Panc1 (cell line): ENCODE measurements around the gene PET117. TPM values are rescaled to one million over a fixed set of nuclear protein-coding genes. Genes with fewer than 3 reads are reported as not detected.

ENCODE experiments used
- ATAC-seq: fragments of 200-7000 bp; cut with Tn5 transposase; 2 replicates; pipeline ENCODE4 v1.9.1; 2020; ENCODE audit warnings: mild to moderate bottlenecking, moderate library complexity
- BruUV-seq: library from RNA; stranded (reverse); fragments of 400-500 nt; replicated peaks from 2 replicates; lab custom pipeline; 2021; lab: Mats Ljungman, UMichigan
- CTCF ChIA-PET: fragments of 300-600 bp; sonication (Branson Sonifier 250); formaldehyde crosslinking; loops from one replicate; lab custom pipeline; 2022; ENCODE audit warnings: antibody characterized with exemption; lab: Charles Lee
- POLR2A ChIA-PET: fragments of 300-600 bp; sonication (Branson Sonifier 250); formaldehyde crosslinking; loops from one replicate; lab custom pipeline; 2022; ENCODE audit warnings: antibody characterized with exemption; lab: Charles Lee
- DNase-seq: peaks from one replicate; pipeline ENCODE4 v3.0.0-alpha.2; 2010; ENCODE audit warnings: low read depth, low spot score
- H3K27ac ChIP-seq: 2 replicates; pipeline ENCODE4 v1.5.1; 2011; ENCODE audit warnings: mild to moderate bottlenecking, low read length, inconsistent platforms
- H3K27me3 ChIP-seq: fragments of 200-500 bp; sonication (Bioruptor generic); 2 replicates; pipeline ENCODE4 v1.6.0; 2014; ENCODE audit warnings: low read length, inconsistent platforms; ENCODE audit not compliant: control insufficient read depth, insufficient read depth
- H3K36me3 ChIP-seq: fragments of 200-500 bp; sonication (Bioruptor generic); 2 replicates; pipeline ENCODE4 v1.5.1; 2014; ENCODE audit warnings: inconsistent platforms, mild to moderate bottlenecking, low read length, moderate library complexity; ENCODE audit not compliant: control insufficient read depth, insufficient read depth
- H3K4me1 ChIP-seq: 2 replicates; pipeline ENCODE4 v1.5.1; 2011; ENCODE audit warnings: inconsistent platforms, mild to moderate bottlenecking, low read length, moderate library complexity; ENCODE audit not compliant: control insufficient read depth, insufficient read depth
- H3K4me3 ChIP-seq, 2 experiments: 2 replicates each; pipeline ENCODE4 v1.5.1; 2011 to 2012; ENCODE audit warnings: low read depth in 2 of 2, low read length in 2 of 2, mild to moderate bottlenecking in 2 of 2, inconsistent platforms in 1 of 2, moderate library complexity in 1 of 2
- H3K9me3 ChIP-seq: fragments of 200-500 bp; sonication (Bioruptor generic); 2 replicates; pipeline ENCODE4 v1.5.1; 2014; ENCODE audit warnings: low read depth, mild to moderate bottlenecking, inconsistent platforms, low read length, moderate library complexity; ENCODE audit not compliant: control insufficient read depth, insufficient read depth
- CTCF ChIP-seq: fragments of 450-650 bp; IDR thresholded peaks from 2 replicates; pipeline ENCODE4 v1.5.1; 2017; ENCODE audit warnings: mild to moderate bottlenecking
- POLR2AphosphoS5 ChIP-seq: IDR thresholded peaks from 2 replicates; pipeline ENCODE4 v1.6.1; 2012; ENCODE audit warnings: mild to moderate bottlenecking, low read depth, low read length, moderate library complexity
- SIN3A ChIP-seq: IDR thresholded peaks from 2 replicates; pipeline ENCODE4 v1.6.1; 2012; ENCODE audit warnings: low read depth, mild to moderate bottlenecking, low read length, moderate library complexity, borderline replicate concordance; ENCODE audit not compliant: insufficient read depth
- TCF7L2 ChIP-seq: IDR thresholded peaks from 2 replicates; pipeline ENCODE4 v1.6.1; 2011; ENCODE audit warnings: mild to moderate bottlenecking, low read depth, low read length, inconsistent platforms
- in situ Hi-C: cut with HindIII; loops from 2 replicates; pipeline ENCODE4 v1.10.0; 2016; ENCODE audit warnings: low sequenced_read_pairs, low pct_unique_long_range_greater_than_20kb
- intact Hi-C: fragments of 100-400 bp; cut with micrococcal nuclease; formaldehyde crosslinking; loops from one replicate; pipeline ENCODE4 v1.10.0; 2022; ENCODE audit not compliant: unreplicated experiment
- total RNA-seq: library from RNA; stranded (reverse); gene quantifications from one replicate; pipeline ENCODE4 v1.2.1, GENCODE V29; 2021; ENCODE audit not compliant: unreplicated experiment
- TF ChIP-seq, protein P1 (sequence below), 2 experiments: IDR thresholded peaks; 2 replicates each; pipeline ENCODE4 v1.6.1; 2011 to 2012; ENCODE audit warnings: low read depth in 2 of 2, control low read depth in 1 of 2, low read length in 1 of 2, mild to moderate bottlenecking in 1 of 2, moderate library complexity in 1 of 2; ENCODE audit not compliant: insufficient read depth in 1 of 2

The PET117 gene
- total RNA-seq, 1 experiment from 2014 or later, result 14.6 TPM

- DNase-seq (no peak), ATAC-seq (no peak)
- no peaks in the 10 kb centered on the region for H3K9me3 ChIP-seq
- H3K27me3 ChIP-seq, result no peaks in the 10 kb centered on the region
- H3K4me1 ChIP-seq, result no peaks in the 10 kb centered on the region
- POLR2A ChIA-PET, result no interaction called here
- H3K36me3 ChIP-seq, result no peaks in the 10 kb centered on the region
- no peak overlapping the region for H3K4me3 ChIP-seq
- in situ Hi-C loops, result no loop called here
- no peak overlapping the region for H3K27ac ChIP-seq
- CTCF ChIA-PET, result no interaction called here
- intact Hi-C loops, result no loop called here
- TF ChIP-seq POLR2AphosphoS5 (no peak), TCF7L2 (no peak), CTCF (no peak)
- no TSS peak for BruUV-seq
These were observed 52.9 kb downstream of the PET117 start for GRCh38 chr20:18190338-18191233.

DNA sequence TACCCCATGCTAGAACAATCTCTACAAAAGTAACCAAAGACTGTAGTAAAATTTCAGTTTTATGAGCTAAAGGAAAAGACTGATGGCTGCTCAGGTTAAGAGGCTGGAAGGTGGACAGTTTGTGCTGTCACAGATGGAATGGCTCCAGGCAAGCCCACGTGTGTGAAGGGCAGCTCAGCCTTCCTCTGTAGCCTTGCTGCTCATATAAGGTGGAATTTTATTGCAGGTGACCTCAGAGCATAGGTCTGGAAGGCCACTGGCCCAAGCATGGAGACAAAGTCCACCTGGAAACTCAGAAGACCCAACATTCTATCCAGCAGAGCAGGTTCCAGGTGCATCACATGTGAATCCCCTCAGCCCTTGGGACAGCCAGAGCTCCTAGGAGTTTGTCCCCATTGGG lies 53.6 kb downstream of the PET117 start:
- no peaks in the 10 kb centered on the region for H3K9me3 ChIP-seq
- ATAC-seq, result no peak
- CTCF ChIA-PET, result no interaction called here
- H3K36me3 ChIP-seq, result no peaks in the 10 kb centered on the region
- POLR2A ChIA-PET, result no interaction called here
- no peaks in the 10 kb centered on the region for H3K27me3 ChIP-seq
- no peak overlapping the region for H3K27ac ChIP-seq
- in situ Hi-C loops, result no loop called here
- intact Hi-C loops, result no loop called here
- BruUV-seq, result no TSS peak
- TF ChIP-seq, protein P1, sequence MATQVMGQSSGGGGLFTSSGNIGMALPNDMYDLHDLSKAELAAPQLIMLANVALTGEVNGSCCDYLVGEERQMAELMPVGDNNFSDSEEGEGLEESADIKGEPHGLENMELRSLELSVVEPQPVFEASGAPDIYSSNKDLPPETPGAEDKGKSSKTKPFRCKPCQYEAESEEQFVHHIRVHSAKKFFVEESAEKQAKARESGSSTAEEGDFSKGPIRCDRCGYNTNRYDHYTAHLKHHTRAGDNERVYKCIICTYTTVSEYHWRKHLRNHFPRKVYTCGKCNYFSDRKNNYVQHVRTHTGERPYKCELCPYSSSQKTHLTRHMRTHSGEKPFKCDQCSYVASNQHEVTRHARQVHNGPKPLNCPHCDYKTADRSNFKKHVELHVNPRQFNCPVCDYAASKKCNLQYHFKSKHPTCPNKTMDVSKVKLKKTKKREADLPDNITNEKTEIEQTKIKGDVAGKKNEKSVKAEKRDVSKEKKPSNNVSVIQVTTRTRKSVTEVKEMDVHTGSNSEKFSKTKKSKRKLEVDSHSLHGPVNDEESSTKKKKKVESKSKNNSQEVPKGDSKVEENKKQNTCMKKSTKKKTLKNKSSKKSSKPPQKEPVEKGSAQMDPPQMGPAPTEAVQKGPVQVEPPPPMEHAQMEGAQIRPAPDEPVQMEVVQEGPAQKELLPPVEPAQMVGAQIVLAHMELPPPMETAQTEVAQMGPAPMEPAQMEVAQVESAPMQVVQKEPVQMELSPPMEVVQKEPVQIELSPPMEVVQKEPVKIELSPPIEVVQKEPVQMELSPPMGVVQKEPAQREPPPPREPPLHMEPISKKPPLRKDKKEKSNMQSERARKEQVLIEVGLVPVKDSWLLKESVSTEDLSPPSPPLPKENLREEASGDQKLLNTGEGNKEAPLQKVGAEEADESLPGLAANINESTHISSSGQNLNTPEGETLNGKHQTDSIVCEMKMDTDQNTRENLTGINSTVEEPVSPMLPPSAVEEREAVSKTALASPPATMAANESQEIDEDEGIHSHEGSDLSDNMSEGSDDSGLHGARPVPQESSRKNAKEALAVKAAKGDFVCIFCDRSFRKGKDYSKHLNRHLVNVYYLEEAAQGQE (IDR thresholded peaks at IDR 0.05; ENCODE audit: insufficient read depth in 1 of 2, low read depth in 2 of 2, low read length in 1 of 2), result no peak
- TF ChIP-seq POLR2AphosphoS5, result no peak
- TF ChIP-seq SIN3A, result no peak
- TF ChIP-seq TCF7L2, result no peak
- no peak for TF ChIP-seq CTCF
- no peak overlapping the region for H3K4me3 ChIP-seq
- H3K4me1 ChIP-seq, result no peaks in the 10 kb centered on the region
- no peak for DNase-seq

Other genes starting within 250 kb of the PET117 start
- 90.8 TPM for gene SNX5, start 169.1 kb upstream of the PET117 start, total RNA-seq
- gene MGME1, start 168.8 kb upstream of the PET117 start, total RNA-seq, result 27.0 TPM
- gene OVOL2, start 79.9 kb upstream of the PET117 start, total RNA-seq, result 0.77 TPM
- 12.7 TPM for gene KAT14, start within 50 bp of the PET117 start, total RNA-seq
- gene ZNF133, start 150.7 kb downstream of the PET117 start, total RNA-seq, result 8.2 TPM